ENCODE results near the gene STN1.

The STN1 gene

GRCh38 chr10:103870516-103870915, 47.5 kb downstream of the STN1 start:
- Histone ChIP-seq H3K9me2 (ENCODE audit: low read depth, low read length) (no peaks in the 10 kb centered on the region), H3K27ac (ENCODE audit: low read depth, low read length, poor library complexity, severe bottlenecking) (no peak overlapping the region), H3K79me2 (ENCODE audit: insufficient read depth, low read length) (no peaks in the 10 kb centered on the region), H3K9ac (ENCODE audit: low read length) (no peak overlapping the region), H3K4me3 (ENCODE audit: low read depth, low read length, poor library complexity, severe bottlenecking) (no peak overlapping the region), H3K4me2 (ENCODE audit: low read length) (no peak overlapping the region), H3K36me3 (ENCODE audit: insufficient read depth, low read length) (no peaks in the 10 kb centered on the region; the same call in 1 of the 2 replicates), H2AFZ (ENCODE audit: low read length) (no peak overlapping the region), H4K20me1 (ENCODE audit: insufficient read depth, low read length) (no peaks in the 10 kb centered on the region), H3K9me3 (ENCODE audit: low read length) (peaks cover 6% of the 10 kb centered on the region), H3F3A (ENCODE audit: insufficient read depth, low read length) (no peaks in the 10 kb centered on the region), H3K27me3 (ENCODE audit: insufficient read depth, low read length) (peaks cover 4% of the 10 kb centered on the region; the same call in 1 of the 2 replicates), H3K4me1 (ENCODE audit: insufficient read depth, low read length, severe bottlenecking) (peaks cover 4% of the 10 kb centered on the region)
- no peak for TF ChIP-seq CTCF (IDR thresholded peaks at IDR 0.05; ENCODE audit: low read length)
- no peak for TF ChIP-seq EZH2 (IDR thresholded peaks at IDR 0.05; ENCODE audit: borderline replicate concordance, low read length)

- H2AFZ ChIP-seq (ENCODE audit: low read length) = no peak overlapping the region
- H3K9me3 ChIP-seq (ENCODE audit: low read length) = peaks cover 13% of the 10 kb centered on the region
- TF ChIP-seq EZH2 (IDR thresholded peaks at IDR 0.05; ENCODE audit: borderline replicate concordance, low read length) (no peak), CTCF (IDR thresholded peaks at IDR 0.05; ENCODE audit: low read length) (no peak)
- no peak overlapping the region for H3K4me2 ChIP-seq (ENCODE audit: low read length)
- no peaks in the 10 kb centered on the region for H3K9me2 ChIP-seq (ENCODE audit: low read depth, low read length)
- H3K27me3 ChIP-seq (ENCODE audit: insufficient read depth, low read length) = peaks cover 11% of the 10 kb centered on the region; the same call in 1 of the 2 replicates
- H3K9ac ChIP-seq (ENCODE audit: low read length) = no peak overlapping the region
- H3K36me3 ChIP-seq (ENCODE audit: insufficient read depth, low read length) = no peaks in the 10 kb centered on the region; the same call in 1 of the 2 replicates
- H3K4me1 ChIP-seq (ENCODE audit: insufficient read depth, low read length, severe bottlenecking) = peaks cover 4% of the 10 kb centered on the region
- H4K20me1 ChIP-seq (ENCODE audit: insufficient read depth, low read length) = no peaks in the 10 kb centered on the region
- H3F3A ChIP-seq (ENCODE audit: insufficient read depth, low read length) = no peaks in the 10 kb centered on the region
- no peak overlapping the region for H3K27ac ChIP-seq (ENCODE audit: low read depth, low read length, poor library complexity, severe bottlenecking)
- H3K79me2 ChIP-seq (ENCODE audit: insufficient read depth, low read length) = no peaks in the 10 kb centered on the region
- H3K4me3 ChIP-seq (ENCODE audit: low read depth, low read length, poor library complexity, severe bottlenecking) = no peak overlapping the region
Observed at GRCh38 chr10:103869336-103869735, 48.6 kb downstream of the STN1 start.

DNA sequence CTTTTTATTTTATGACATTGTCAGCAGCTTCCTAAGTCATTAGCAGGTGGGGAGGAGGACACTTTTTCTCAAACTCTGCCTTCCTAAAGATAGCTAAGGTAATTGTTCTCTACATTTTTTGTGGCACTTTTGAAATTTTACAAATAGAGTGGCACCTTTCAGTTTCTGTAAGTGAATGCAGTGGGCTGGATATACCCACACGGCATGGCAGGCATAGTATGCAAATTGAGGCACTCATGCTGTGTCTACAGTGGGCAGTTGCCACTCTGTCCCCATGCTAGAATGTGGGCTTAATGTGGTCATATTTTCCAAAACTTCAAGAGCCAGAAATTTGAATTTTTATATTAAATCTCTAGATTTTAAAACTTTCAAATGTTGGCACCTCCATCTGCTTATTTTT, 49.8 kb downstream of the STN1 start:
- peaks cover 4% of the 10 kb centered on the region for H3K4me1 ChIP-seq (ENCODE audit: insufficient read depth, low read length, severe bottlenecking)
- no peaks in the 10 kb centered on the region for H4K20me1 ChIP-seq (ENCODE audit: insufficient read depth, low read length)
- peaks cover 13% of the 10 kb centered on the region for H3K9me3 ChIP-seq (ENCODE audit: low read length)
- no peaks in the 10 kb centered on the region for H3K9me2 ChIP-seq (ENCODE audit: low read depth, low read length)
- H2AFZ ChIP-seq (ENCODE audit: low read length) = no peak overlapping the region
- TF ChIP-seq EZH2 (IDR thresholded peaks at IDR 0.05; ENCODE audit: borderline replicate concordance, low read length) = no peak
- no peak for TF ChIP-seq CTCF (IDR thresholded peaks at IDR 0.05; ENCODE audit: low read length)
- no peak overlapping the region for H3K27ac ChIP-seq (ENCODE audit: low read depth, low read length, poor library complexity, severe bottlenecking)
- no peak overlapping the region for H3K4me3 ChIP-seq (ENCODE audit: low read depth, low read length, poor library complexity, severe bottlenecking)
- no peaks in the 10 kb centered on the region for H3K79me2 ChIP-seq (ENCODE audit: insufficient read depth, low read length)
- no peaks in the 10 kb centered on the region for H3F3A ChIP-seq (ENCODE audit: insufficient read depth, low read length)
- H3K36me3 ChIP-seq (ENCODE audit: insufficient read depth, low read length) = no peaks in the 10 kb centered on the region; the same call in 1 of the 2 replicates
- peaks cover 11% of the 10 kb centered on the region; the same call in 1 of the 2 replicates for H3K27me3 ChIP-seq (ENCODE audit: insufficient read depth, low read length)
- H3K9ac ChIP-seq (ENCODE audit: low read length) = no peak overlapping the region
- no peak overlapping the region for H3K4me2 ChIP-seq (ENCODE audit: low read length)

Data from OCI-LY1 (cell line).